T47D (cell line): ENCODE results near the gene G3BP2.
"Not testable (repeated sequence)": the region's sequence is repeated elsewhere in the genome, so short reads cannot be mapped to it uniquely, and the experiment has no call there.

ENCODE experiments used
- DNase-seq, 2 experiments: peaks; one replicate each; pipeline versions ENCODE4 v3.0.0 to v3.0.0-alpha.2; 2011 to 2012; ENCODE audit warnings: low read depth in 1 of 2, low spot score in 1 of 2
- JUND ChIP-seq: IDR thresholded peaks from 2 replicates; pipeline ENCODE4 v1.6.1; 2012; ENCODE audit warnings: low read depth
- in situ Hi-C: cut with HindIII; loops from 2 replicates; pipeline ENCODE4 v1.10.0; 2016; ENCODE audit warnings: low sequenced_read_pairs, low pct_unique_long_range_greater_than_20kb

Gene G3BP2

GRCh38 chr4:75699299-75699698, 26.1 kb upstream of the G3BP2 start:
- in situ Hi-C loops, result no loop called here
- no peak for TF ChIP-seq JUND
- no peak for DNase-seq

- no peak for TF ChIP-seq JUND
- no peak for DNase-seq
- in situ Hi-C loops, result no loop called here
These were observed 25.7 kb upstream of the G3BP2 start for GRCh38 chr4:75698963-75699228.

DNA sequence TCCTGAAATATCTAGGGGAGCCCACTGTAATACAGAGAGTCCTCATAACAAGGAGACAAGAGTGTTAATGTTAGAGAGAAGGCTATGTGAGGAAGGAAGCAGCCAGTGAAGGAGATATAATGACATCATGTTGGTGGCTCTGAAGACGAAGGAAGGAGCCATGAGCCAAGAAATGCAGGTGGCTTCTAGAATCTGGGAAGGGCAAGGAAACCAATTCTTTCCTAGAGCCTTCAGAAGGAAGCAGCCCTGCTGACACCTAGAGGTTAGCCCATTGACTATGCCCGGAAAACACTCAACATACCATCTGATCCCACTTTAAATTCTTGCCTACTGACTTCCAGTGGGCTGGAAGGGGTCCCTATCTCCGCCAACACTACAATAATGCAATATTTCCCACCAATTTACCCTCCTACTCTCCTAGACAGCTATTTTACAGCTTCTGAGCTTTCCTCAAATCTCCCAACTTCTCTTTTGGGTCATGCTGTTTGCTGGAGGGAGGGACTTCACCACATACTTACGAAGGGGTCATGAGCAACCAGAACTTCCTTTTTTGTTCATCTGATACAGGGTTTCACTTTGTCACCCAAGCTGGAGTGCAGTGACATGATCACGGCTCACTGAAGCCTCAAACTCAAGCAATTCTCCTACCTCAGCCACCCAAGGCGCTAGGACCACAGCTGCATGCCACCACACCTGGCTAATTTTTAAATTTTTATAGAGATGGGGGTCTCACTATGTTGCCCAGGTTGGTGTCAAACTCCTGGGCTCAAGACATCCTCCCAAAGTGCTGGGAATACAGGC, 25.2 kb upstream of the G3BP2 start:
- no peak for TF ChIP-seq JUND
- in situ Hi-C loops, result no loop called here
- DNase-seq, result no peak

DNA sequence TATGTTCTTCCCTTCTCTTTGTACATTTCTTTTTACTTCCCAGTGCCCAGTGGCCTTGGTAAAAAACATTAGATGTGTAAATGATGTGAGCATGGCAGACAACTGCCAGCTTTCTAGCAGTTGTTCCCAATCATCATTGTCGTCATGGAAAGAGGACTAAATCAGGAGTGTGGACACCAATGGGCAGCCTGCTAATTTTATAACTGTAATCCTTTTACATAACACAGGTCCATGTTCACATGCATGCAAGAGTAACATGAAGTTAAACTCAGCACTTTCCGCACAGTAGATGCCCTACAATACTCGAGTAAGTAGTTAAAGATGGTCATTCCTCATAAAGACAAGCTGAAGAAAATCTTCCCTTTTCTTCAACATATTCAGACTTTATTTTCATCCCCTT, 23.4 kb upstream of the G3BP2 start:
- DNase-seq, result no peak

DNA sequence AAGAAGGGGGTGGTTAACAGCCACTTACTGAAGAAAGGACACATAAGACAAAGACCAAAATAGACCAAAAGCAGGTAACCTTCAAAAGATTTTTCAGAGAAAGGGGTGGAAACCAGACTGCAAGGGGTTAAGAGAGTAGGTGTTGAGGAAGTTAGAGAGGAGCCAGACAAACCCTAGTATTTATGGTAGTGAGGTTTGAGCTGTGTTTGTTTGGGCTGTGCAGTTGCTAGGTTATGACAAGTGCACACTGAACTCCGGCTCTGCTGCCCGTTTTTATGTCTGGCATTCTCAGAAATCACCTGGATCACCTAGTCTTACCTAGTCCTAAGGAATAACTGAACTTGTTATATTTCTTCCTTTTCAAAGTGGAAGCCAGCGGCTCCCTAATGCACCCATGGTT, 22.9 kb upstream of the G3BP2 start:
- no peak for DNase-seq
- in situ Hi-C loops, result no loop called here
- TF ChIP-seq JUND, result no peak

More for the DNA sequence above, 23.4 kb upstream of the G3BP2 start:
- in situ Hi-C loops, result no loop called here
- no peak for TF ChIP-seq JUND

DNA sequence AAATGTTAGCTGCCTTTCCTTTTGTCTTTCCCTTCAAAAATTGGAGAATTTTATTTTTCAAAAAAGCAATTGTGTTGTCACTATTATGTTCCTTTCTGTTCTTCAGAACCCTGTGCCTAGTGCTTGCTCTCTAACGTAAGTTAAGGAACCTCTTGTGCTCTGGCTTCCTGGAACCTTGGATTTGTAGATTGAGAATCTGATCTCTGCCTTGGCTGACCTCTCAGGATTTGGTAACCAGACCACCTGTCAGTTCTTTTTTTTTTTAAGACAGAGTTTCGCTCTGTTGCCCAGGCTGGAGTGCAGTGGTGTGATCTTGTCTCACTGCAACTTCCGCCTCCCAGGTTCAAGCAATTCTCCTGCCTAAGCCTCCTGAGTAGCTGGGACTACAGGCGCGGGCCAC, 18.9 kb upstream of the G3BP2 start:
- DNase-seq, in situ Hi-C loops: not testable (repeated sequence)

- DNase-seq, in situ Hi-C loops: not testable (repeated sequence)
These were observed 13.9 kb upstream of the G3BP2 start for GRCh38 chr4:75687125-75687524.

DNA sequence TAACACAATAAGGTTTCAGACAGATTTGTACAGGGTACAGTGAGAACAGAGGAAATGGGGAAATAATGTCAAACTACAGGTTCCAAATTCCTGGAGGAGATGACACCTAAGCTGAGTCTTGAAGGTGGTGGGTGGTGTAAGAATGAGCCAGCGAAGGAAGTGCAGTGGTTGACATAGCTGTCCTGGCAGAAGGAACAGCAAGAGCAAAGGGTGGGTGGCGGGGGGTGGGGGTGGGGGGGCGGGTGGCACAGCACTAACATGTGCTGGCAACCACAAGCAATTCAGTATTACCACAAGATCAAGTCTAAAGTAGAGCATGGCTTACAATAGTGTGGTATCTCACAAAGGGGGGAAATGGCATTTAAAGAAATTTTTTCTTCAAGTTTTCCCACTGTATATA, 13.1 kb upstream of the G3BP2 start:
- in situ Hi-C loops, result no loop called here
- TF ChIP-seq JUND, result no peak
- DNase-seq, result no peak

- in situ Hi-C loops, result no loop called here
- TF ChIP-seq JUND, result no peak
- DNase-seq, result no peak
These were observed 12.5 kb upstream of the G3BP2 start for GRCh38 chr4:75685546-75686189.

GRCh38 chr4:75683482-75684155, 10.4 kb upstream of the G3BP2 start:
- DNase-seq, result no peak
- in situ Hi-C loops, result no loop called here
- no peak for TF ChIP-seq JUND

GRCh38 chr4:75679876-75680575, 6.8 kb upstream of the G3BP2 start:
- in situ Hi-C loops, result no loop called here
- TF ChIP-seq JUND, result no peak
- DNase-seq, result no peak

GRCh38 chr4:75678965-75679364, 5.8 kb upstream of the G3BP2 start:
- in situ Hi-C loops, result no loop called here
- no peak for TF ChIP-seq JUND
- DNase-seq, result no peak

DNA sequence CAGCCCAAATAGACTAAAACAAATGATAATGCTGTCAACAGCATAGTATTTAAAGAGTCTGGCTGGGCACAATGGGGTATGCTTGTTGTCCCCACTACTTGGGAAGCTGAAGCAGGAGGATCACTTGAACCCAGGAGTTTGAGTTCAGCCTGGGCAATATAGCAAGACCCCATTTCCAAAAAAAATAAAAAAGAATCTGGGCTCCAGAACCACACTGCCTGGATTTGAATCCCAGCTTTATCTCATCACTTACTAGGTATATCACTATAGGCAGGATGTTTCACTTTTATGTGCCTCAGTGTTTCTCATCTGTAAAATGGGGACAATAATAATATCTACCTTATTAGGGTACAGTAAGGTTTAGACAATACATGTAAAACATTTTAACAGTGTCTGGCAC, 5.3 kb upstream of the G3BP2 start:
- TF ChIP-seq JUND, result no peak
- in situ Hi-C loops, result no loop called here
- no peak for DNase-seq
